ENCODE measurements around the gene TNFRSF25. TPM values are rescaled to one million over a fixed set of nuclear protein-coding genes. Genes with fewer than 3 reads are reported as not detected.
"Not testable (repeated sequence)": the region's sequence is repeated elsewhere in the genome, so short reads cannot be mapped to it uniquely, and the experiment has no call there.

The TNFRSF25 gene
- total and polyA plus RNA-seq, 2 donors (not counting 3 experiments of a cell fraction or from before 2014, with no cell fraction given): 33.9 to 38.8 TPM

DNA sequence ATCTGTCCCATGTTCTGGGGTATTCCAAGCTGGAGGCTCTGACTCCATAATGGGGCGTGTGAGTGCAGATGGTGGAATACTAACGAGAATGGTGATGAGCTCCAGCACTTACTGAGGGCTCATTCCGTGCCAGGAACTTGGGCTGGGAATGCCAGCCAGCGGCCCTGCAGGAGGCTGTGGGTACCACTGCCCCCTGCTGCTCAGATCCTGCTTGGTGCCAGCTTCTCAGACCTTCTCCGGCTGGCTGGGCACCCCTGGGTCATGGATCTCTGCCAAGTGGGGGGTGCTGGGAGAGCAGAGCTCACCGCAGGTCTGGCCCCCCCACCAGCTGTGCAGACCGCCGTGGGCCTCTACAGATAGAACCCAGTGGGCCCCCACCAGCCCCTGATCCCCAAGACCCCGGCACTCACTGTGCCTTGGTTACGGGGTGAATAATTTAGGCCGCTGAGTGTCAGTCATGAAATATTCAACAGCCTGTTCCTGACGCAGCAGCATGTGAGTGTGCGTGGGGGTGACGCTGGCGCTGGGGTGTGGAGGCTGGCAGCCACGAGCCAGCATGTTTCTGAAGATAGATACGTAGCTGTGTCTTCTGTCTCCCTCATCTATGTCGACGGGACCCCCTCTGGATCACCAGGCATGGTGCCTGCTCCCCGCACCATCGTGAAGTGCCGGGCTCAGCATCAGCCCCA is 28.8 kb downstream of the TNFRSF25 start:
- dilution Hi-C loops (cut with MboI; ENCODE audit: extremely low pct_ligation_motif_present, low sequenced_read_pairs); H3K36me3 ChIP-seq (ENCODE audit: control insufficient read depth in 2 of 2, extremely low read depth in 1 of 2, insufficient read depth in 2 of 2, low read length in 2 of 2); H3K9ac ChIP-seq (replicated peaks; ENCODE audit: extremely low read depth, insufficient read depth, low read length); BruUV-seq (replicated peaks); H3K4me3 ChIP-seq (replicated peaks in 1 of 3; ENCODE audit: insufficient read depth in 1 of 3, low read depth in 1 of 3, low read length in 3 of 3); H3K4me1 ChIP-seq (ENCODE audit: control insufficient read depth, extremely low read depth, insufficient read depth, low read length); POLR2A ChIA-PET; H3K9me1 ChIP-seq (replicated peaks; ENCODE audit: control insufficient read depth, extremely low read depth, insufficient read depth, low read length); H4K20me1 ChIP-seq (replicated peaks; ENCODE audit: control insufficient read depth, extremely low read depth, insufficient read depth, low read length); H3K9me3 ChIP-seq (replicated peaks; ENCODE audit: control insufficient read depth, insufficient read depth, low read length); H3K27me3 ChIP-seq (ENCODE audit: control insufficient read depth in 2 of 2, insufficient read depth in 2 of 2, low read length in 2 of 2); H3K27ac ChIP-seq (ENCODE audit: insufficient read depth, low read depth, low read length); DNase-seq (ENCODE audit: low read depth, low spot score); intact Hi-C loops (cut with micrococcal nuclease); H3K4me2 ChIP-seq (ENCODE audit: insufficient read depth, low read length); H3K79me2 ChIP-seq (ENCODE audit: control insufficient read depth, insufficient read depth, low read length); H2AFZ ChIP-seq (ENCODE audit: low read depth, low read length): not testable (repeated sequence)
- FAIRE-seq: peak; percentile 52
- TF ChIP-seq, protein P1, sequence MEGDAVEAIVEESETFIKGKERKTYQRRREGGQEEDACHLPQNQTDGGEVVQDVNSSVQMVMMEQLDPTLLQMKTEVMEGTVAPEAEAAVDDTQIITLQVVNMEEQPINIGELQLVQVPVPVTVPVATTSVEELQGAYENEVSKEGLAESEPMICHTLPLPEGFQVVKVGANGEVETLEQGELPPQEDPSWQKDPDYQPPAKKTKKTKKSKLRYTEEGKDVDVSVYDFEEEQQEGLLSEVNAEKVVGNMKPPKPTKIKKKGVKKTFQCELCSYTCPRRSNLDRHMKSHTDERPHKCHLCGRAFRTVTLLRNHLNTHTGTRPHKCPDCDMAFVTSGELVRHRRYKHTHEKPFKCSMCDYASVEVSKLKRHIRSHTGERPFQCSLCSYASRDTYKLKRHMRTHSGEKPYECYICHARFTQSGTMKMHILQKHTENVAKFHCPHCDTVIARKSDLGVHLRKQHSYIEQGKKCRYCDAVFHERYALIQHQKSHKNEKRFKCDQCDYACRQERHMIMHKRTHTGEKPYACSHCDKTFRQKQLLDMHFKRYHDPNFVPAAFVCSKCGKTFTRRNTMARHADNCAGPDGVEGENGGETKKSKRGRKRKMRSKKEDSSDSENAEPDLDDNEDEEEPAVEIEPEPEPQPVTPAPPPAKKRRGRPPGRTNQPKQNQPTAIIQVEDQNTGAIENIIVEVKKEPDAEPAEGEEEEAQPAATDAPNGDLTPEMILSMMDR (IDR thresholded peaks at IDR 0.05; ENCODE audit: extremely low read depth in 1 of 2, insufficient read depth in 1 of 2, low read depth in 1 of 2, low read length in 2 of 2): peak; percentile 22 to 48
- CTCF ChIA-PET: interaction anchor here (0.6 to 10.3 kb wide), 43 partner anchors 7 to 1321 kb away, joined by 3 to 202 read pairs (median 5); partner anchors contain the start of genes ACOT7, ESPN, HES2 and PLEKHG5

DNA sequence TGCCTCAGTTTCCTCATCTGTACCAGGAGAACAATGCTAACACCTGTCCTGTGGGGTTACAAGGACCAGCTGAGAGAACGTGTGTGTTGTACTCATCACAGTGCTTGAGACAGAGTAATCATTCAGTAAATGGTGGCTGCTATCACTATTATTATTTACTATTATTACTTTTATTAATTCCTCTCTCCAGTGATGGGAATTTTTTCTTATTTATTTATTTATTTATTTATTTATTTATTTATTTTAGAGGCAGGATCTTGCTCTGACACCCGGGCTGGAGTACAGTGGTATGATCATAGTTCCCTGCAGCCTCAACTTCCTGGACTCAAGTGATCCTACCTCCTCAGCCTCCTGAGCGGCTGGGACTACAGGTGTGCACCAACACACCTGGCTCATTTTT is 29.7 kb downstream of the TNFRSF25 start:
- H3K9me1 ChIP-seq (replicated peaks; ENCODE audit: control insufficient read depth, extremely low read depth, insufficient read depth, low read length); H4K20me1 ChIP-seq (replicated peaks; ENCODE audit: control insufficient read depth, extremely low read depth, insufficient read depth, low read length); H3K9me3 ChIP-seq (replicated peaks; ENCODE audit: control insufficient read depth, insufficient read depth, low read length); BruUV-seq (replicated peaks); DNase-seq (ENCODE audit: low read depth, low spot score); POLR2A ChIA-PET; H2AFZ ChIP-seq (ENCODE audit: low read depth, low read length); H3K27ac ChIP-seq (ENCODE audit: insufficient read depth, low read depth, low read length); H3K4me3 ChIP-seq (replicated peaks in 1 of 3; ENCODE audit: insufficient read depth in 1 of 3, low read depth in 1 of 3, low read length in 3 of 3); intact Hi-C loops (cut with micrococcal nuclease); H3K79me2 ChIP-seq (ENCODE audit: control insufficient read depth, insufficient read depth, low read length); H3K9ac ChIP-seq (replicated peaks; ENCODE audit: extremely low read depth, insufficient read depth, low read length); H3K4me1 ChIP-seq (ENCODE audit: control insufficient read depth, extremely low read depth, insufficient read depth, low read length); H3K36me3 ChIP-seq (ENCODE audit: control insufficient read depth in 2 of 2, extremely low read depth in 1 of 2, insufficient read depth in 2 of 2, low read length in 2 of 2); H3K27me3 ChIP-seq (ENCODE audit: control insufficient read depth in 2 of 2, insufficient read depth in 2 of 2, low read length in 2 of 2); dilution Hi-C loops (cut with MboI; ENCODE audit: extremely low pct_ligation_motif_present, low sequenced_read_pairs); H3K4me2 ChIP-seq (ENCODE audit: insufficient read depth, low read length): not testable (repeated sequence)
- peak; percentile 49 for FAIRE-seq
- CTCF ChIA-PET: interaction anchor here (1.1 to 10.3 kb wide), 9 partner anchors 13 to 211 kb away, joined by 3 to 202 read pairs (median 36); partner anchors contain the start of genes ESPN and HES2
